KBM-7 (cell line): ENCODE data around the gene NGFR.

Source experiments
- DNase-seq: peaks from one replicate; pipeline ENCODE4 v3.0.0-alpha.2; 2015
- in situ Hi-C: fragments of 300-500 bp; cut with MboI; formaldehyde crosslinking; loops from 2 replicates; pipeline ENCODE4 v1.14.3; 2020; ENCODE audit warnings: low sequenced_read_pairs, low pct_unique_long_range_greater_than_20kb, mixed read lengths

The NGFR gene

DNA sequence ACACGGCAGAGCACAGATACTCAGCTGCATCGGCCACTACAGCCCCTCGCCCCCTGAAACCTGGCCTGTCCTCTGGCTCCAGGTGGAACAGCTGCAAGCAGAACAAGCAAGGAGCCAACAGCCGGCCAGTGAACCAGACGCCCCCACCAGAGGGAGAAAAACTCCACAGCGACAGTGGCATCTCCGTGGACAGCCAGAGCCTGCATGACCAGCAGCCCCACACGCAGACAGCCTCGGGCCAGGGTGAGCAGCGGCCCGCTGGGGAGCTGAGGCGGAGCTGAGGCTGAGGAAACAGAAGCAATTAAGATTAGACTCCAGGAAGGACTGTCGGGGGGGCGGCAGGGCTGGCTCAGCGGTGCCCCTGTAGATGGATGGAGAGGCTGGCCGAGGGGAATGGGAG is 16.7 kb downstream of the NGFR start:
- DNase-seq = no peak
- in situ Hi-C loops = no loop called here

DNA sequence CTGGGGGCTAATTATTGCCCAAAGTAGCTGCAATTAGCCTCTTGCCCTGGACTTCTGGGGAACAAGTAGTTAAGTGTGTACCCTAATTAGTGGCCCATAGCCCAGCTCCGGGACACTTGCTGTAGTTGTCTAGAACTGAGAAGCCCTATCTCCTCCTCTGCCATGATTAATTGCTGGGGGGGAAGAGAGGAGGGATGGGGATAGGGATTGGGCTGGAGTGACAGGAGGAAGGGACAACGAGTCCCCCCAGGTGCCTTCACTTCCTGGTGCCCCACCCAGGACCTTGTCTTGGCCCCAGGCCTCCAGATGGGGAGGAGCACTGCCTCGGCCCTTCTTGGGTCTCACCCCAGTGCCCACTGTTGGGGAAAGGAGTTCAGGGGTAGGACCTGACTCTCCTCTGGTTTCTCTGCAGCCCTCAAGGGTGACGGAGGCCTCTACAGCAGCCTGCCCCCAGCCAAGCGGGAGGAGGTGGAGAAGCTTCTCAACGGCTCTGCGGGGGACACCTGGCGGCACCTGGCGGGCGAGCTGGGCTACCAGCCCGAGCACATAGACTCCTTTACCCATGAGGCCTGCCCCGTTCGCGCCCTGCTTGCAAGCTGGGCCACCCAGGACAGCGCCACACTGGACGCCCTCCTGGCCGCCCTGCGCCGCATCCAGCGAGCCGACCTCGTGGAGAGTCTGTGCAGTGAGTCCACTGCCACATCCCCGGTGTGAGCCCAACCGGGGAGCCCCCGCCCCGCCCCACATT is 17.4 kb downstream of the NGFR start:
- in situ Hi-C loops = no loop called here
- DNase-seq = no peak

DNA sequence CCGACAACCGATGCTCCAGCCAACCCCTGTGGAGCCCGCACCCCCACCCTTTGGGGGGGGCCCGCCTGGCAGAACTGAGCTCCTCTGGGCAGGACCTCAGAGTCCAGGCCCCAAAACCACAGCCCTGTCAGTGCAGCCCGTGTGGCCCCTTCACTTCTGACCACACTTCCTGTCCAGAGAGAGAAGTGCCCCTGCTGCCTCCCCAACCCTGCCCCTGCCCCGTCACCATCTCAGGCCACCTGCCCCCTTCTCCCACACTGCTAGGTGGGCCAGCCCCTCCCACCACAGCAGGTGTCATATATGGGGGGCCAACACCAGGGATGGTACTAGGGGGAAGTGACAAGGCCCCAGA is 17.9 kb downstream of the NGFR start:
- in situ Hi-C loops = no loop called here
- DNase-seq = no peak

DNA sequence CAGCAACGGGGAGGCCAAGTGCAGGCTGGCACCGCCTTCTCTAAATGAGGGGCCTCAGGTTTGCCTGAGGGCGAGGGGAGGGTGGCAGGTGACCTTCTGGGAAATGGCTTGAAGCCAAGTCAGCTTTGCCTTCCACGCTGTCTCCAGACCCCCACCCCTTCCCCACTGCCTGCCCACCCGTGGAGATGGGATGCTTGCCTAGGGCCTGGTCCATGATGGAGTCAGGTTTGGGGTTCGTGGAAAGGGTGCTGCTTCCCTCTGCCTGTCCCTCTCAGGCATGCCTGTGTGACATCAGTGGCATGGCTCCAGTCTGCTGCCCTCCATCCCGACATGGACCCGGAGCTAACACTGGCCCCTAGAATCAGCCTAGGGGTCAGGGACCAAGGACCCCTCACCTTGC is 18.5 kb downstream of the NGFR start:
- in situ Hi-C loops = no loop called here
- no peak for DNase-seq

DNA sequence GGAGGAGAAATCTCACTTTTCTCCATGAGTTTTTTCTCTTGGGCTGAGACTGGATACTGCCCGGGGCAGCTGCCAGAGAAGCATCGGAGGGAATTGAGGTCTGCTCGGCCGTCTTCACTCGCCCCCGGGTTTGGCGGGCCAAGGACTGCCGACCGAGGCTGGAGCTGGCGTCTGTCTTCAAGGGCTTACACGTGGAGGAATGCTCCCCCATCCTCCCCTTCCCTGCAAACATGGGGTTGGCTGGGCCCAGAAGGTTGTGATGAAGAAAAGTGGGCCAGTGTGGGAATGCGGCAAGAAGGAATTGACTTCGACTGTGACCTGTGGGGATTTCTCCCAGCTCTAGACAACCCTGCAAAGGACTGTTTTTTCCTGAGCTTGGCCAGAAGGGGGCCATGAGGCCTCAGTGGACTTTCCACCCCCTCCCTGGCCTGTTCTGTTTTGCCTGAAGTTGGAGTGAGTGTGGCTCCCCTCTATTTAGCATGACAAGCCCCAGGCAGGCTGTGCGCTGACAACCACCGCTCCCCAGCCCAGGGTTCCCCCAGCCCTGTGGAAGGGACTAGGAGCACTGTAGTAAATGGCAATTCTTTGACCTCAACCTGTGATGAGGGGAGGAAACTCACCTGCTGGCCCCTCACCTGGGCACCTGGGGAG is 19.1 kb downstream of the NGFR start:
- in situ Hi-C loops = no loop called here
- no peak for DNase-seq

DNA sequence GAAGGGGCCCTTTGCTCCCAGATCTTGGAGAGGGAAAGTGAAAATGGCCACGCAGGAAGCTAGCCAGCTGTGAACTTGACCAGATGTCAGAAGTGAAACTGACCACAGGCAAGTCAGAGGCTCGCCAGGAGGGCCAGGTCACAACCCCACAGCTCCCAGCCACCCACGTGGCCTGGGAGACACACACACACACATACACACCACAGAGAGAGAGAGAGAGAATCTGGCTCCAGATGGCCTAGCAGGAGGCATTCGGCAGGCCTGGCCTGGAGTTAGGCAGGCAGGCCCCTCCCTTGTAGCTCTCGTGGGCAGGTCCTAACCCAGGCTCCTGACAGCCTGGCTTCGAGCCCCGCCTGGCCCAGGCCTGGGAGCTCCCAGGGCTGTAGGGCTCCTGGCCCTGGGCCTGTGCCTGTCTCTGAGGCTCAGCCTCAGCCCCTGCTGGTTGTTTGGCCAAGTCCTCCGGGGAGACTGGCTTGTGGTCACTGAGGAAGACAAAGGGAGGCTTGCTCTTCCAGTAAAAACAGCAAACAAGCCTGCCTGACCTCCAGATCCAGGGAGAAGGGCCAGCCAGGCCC is 20.2 kb downstream of the NGFR start:
- in situ Hi-C loops = no loop called here
- peak; percentile 46 for DNase-seq

DNA sequence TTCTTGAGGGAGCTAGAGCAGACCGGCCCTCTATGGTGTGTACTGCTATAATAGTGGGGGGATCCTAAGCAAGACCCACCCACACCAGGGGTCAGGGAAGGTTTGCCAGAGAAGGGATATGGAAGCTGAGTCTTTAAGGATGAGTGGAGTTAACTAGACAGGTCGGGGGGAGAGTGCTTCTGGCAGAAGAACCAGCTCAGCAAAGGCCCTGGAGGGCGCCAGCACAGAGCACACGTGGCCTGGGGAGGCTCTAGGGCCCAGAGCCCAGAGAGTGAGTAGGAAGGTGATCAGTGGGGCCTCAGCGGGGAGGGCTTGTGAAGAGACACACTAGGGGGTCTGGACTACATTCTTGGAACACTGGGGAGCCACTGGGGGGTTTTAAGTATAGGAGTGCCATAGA is 21.1 kb downstream of the NGFR start:
- in situ Hi-C loops = no loop called here
- no peak for DNase-seq

DNA sequence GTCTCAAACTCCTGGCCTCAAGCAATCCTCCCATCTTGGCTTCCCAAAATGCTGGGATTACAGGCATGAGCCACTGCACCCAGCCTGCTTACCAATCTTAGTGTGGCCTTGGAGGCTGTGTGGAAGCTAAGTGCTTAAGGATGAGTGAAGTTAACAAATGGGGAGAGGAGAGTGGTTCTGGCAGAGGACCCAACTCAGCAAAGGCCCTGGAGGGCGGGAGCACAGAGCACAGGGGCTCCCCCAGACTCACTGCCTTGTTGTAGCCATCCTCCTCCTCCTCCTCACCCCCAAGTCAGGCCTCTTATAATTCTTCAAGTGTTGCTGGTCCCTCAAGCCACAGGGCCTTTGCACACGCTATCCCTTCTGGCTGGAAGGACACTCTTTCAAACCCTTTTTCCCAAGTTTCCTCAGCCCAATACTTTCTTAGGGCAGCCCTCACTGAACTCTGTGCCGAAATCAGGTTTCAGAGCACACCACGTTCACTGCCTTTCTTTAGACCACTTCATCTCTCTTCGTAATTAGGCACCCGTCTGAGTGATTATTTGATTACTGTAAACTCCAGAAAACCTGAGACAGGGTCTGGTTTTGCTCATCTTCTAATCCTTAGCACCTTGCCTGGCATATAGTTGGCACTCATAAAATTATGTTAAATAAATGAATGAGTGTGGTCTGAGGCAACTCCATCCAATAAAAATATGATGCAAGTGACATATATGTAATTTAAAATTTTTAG is 23.4 kb downstream of the NGFR start:
- in situ Hi-C loops = no loop called here

DNA sequence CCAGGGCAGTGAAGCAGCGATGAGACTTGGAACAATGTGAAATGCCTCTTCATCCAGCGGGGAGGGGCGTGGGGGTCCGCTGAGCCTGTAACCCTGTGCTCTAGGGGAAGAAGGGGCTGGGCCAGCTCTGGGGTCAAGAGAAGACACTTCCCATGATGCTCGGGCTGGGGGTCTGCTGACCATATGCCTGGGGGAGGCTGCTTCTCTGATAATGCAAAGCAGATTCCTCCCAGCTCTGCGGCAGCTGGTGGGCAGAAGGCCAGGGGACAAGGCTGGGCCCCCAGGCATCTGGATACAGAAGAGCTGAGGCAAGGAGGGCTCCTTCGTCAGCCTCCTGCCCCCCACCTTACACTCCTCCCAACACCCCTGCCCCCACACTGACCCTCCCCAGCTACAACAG is 24.7 kb downstream of the NGFR start:
- in situ Hi-C loops = no loop called here
- no peak for DNase-seq

More for the DNA sequence above, 23.4 kb downstream of the NGFR start:
- DNase-seq = no peak

DNA sequence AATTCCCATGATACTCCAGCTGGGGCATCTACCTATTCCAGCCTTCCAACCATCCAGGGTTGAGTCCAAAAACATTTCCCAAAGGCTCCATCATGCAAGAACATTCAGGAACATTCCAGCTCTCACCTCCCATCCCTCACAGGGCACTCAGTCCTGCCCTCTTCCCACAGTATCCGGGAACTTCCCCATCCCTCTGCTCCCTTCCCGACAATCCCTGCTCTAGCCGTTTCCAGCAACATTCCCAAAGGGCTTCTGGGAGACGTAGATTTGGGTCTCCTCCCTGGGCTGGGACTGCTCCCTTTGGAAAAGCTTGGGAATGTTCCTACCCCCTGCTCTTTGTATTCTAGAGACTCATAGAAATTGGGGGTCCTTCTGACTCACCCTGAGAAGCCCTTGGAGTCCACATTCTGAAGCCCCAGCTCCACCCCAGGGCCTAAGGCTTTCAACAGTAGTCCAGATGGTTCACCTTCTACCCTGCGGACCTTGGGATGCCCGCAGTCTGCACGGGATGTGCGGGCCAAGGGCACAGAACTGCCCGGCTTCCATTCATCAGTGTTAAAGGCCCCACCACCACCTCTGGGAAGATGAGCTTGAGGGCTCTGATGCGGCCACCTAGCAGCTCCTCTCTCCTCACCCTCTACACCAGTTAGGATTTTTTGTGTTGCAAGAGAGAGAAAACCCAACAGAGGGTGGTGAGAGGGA is 25.4 kb downstream of the NGFR start:
- in situ Hi-C loops = no loop called here
- DNase-seq = no peak

DNA sequence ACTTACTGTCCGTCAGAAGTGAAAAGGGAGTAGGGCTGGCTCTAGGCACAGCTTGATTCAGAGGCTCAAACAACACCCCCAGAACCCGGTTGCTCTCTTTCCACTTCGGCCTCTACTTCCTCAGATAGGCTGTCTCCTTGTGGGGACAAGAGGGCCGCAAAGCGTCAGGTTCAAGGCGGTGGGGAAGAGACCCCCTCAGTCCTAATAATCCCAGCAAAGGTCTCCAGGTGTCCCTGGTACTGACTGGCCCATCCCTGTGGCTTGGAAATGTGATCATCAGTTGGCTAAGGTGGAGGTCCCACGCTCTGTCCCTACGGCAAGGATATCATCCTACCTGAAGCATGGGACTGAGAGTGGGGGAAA is 26.0 kb downstream of the NGFR start:
- no peak for DNase-seq
- in situ Hi-C loops = no loop called here

DNA sequence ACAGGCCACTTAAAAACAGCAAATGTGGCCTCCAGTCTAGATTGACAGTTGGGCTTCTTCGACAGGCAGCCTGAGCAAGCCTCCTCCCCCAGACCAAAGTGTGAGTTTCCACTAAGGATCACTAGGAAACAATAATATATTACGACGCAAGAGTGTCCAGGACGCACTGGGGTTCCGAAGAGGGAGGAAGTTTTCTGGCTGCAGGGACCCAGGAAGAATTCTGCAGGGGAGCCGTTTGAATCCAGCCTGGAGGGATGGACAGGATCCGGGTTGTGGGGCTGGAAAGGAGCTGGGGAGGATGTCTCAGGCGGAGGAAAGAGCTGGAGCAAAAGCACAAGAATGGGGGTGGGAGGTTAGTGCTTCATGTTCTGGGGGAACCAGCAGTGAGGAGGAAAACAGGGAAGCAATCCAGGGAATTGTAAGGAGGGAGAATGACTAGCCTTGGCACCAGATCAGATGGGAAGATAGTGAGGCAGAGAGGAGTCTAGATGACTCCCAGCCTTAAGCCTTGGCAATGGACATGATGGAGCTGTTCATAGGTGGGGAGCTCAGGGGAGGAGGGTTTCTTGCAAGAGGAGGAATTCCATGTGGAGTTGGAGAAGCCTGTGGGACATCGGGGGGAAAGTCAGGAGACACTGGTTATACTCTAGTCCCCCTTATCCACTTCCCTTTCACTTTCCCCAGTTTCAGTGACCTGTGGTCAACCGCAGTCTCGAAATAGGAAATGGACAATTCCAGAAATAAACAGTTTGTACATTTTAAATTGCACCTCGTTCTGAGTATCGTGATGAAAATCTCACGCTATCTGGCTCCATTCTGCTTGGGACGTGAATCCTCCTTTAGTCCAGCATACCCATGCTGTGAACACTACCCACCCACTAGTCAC is 26.6 kb downstream of the NGFR start:
- no peak for DNase-seq
- in situ Hi-C loops = no loop called here

DNA sequence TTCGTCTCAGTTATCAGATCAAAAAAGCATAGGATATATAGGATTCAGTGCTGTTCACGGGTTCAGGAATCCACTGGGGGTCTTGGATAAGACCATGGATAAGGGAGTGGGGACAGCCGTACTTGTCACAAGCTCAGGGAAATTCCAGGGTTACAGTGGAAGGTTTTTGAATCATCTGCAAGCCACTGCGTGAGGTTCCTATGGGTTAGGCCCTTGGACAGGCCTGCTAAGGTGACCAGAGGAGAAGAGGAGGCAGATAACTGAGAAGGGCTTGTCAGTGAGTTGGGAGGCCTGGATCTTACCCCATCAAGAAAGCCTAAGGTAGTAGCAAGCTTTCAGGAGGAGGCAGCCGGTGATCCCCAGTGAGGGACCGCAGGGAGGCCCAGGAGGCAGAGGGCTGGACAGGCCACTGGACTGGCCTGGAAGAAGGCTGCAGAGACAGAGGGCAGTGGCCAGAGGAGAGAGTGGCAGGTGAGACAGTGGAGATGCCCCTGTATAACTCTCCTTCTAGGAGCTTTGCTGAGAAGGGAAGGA is 27.3 kb downstream of the NGFR start:
- no peak for DNase-seq
- in situ Hi-C loops = no loop called here

DNA sequence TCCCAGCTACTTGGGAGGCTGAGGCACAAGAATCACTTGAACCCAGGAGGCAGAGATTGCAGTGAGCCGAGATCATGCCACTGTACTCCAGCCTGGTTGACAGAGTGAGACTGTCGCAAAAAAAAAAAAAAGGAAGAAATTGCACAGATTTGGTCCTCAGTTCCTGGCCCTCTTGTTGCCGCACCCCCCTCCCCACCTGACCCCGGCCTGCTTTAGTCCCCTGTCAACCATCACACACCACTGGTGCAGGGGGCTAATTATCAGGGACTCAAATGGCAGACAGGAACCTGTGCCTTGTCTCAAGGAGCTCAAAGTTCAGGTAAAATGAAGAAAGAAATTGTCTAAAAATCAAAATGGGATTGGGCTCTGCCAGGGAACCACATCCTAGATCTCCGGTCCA is 28.1 kb downstream of the NGFR start:
- no peak for DNase-seq
- in situ Hi-C loops = no loop called here

DNA sequence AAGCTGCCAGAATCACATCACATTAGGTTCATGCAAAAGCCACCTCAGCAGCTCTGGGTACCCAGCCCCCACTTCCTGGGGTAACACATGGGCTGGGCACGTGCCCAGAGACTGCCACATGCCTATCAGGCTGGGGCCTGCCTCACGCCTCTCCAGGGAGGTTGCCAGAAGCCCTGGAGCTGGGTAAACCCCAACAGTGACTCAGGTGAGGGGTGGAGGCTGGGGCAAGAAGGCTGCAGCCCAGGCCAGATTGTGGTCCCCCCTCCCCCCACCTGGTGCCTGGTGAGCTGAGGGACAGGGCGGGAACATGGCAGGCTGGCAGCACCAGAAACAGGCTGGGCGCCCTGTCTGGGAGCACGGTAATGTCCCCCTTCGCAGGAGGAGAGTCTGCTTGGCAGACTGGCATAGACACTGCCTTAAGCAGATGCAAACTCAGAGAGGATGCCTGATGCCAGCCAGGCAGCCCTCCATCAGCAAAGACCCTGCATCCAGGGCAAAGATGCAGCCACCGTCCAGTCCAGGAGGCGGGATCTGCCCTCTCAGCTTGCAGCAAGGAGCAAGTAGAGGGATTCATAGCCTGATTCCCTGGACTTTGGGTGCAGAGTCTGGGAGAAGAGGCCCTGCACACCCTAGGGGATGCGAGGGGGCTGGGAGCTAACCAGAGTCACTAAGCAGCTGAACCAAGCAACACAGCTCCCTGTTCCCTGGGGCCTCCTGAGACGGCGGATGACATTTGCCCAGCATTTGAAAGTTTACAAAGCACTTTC is 28.8 kb downstream of the NGFR start:
- in situ Hi-C loops = no loop called here
- DNase-seq = no peak

DNA sequence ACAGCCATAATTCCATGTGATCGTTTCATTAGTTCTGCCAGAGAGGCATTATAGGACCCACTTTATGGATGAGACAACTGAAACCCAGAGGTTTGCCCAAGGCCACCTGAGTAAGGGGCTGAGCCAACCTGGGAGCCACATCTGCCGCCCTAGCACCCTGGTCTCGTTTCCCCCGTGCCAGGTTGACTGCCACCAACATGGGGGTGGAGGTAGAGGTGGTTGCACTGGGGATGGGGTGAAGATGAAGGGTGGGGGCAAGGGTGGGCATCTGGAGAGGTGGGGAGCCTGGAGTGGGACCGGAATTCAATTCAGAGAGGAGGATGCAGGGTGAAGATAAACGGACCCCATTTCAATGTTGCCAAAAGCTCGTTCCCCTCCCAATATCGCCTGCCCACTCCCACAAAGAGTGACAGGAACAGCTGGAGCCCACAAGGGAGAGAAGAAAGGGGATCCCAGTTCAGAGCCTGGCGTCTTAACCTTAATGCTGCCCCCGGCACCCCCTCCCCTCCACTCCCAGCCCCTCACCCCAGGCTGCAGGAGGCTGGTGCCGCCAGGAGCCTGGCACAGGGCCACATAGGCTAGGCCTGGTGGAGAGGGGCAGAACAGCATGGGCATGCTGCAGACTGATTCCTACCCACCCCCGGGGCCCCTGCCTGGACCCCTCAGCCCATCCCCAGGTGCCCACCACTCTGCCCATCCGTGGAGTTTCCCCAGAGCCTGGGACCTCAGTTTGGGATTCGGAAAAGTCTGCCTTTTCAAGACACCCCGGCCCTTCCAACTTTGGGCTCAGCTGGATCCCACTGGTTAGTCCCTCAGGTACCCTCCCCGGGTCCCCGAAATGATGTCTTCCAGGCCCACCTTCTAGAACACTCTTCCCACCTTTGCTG is 29.6 kb downstream of the NGFR start:
- DNase-seq = no peak
- in situ Hi-C loops = no loop called here
